WTC11 (cell line): ENCODE measurements around the gene ADAMTS19. TPM values are rescaled to one million over a fixed set of nuclear protein-coding genes. Genes with fewer than 3 reads are reported as not detected.

ENCODE experiments used
- ATAC-seq: fragments of 200-7000 bp; cut with Tn5 transposase; 2 replicates; pipeline ENCODE4 v1.10.0; 2021; ENCODE audit warnings: mild to moderate bottlenecking, moderate library complexity
- CTCF ChIA-PET: fragments of 300-600 bp; sonication (Branson Sonifier 250); formaldehyde crosslinking; loops from one replicate; lab custom pipeline; 2021; ENCODE audit warnings: antibody characterized with exemption; lab: Charles Lee
- POLR2A ChIA-PET: fragments of 350-600 bp; sonication (Branson Sonifier 250); formaldehyde crosslinking; loops from one replicate; lab custom pipeline; 2021; ENCODE audit warnings: antibody characterized with exemption; lab: Charles Lee
- DNase-seq: peaks from one replicate; pipeline ENCODE4 v3.0.0; 2021; ENCODE audit warnings: low spot score
- H3K27ac Mint-ChIP-seq: 2 replicates; pipeline ENCODE4 v1.8.0; 2021; ENCODE audit warnings: mixed read lengths
- H3K27me3 Mint-ChIP-seq: 2 replicates; pipeline ENCODE4 v1.8.0; 2021; ENCODE audit warnings: low read depth, mild to moderate bottlenecking, moderate library complexity, mixed read lengths
- H3K36me3 Mint-ChIP-seq: 2 replicates; pipeline ENCODE4 v1.8.0; 2021; ENCODE audit warnings: mixed read lengths
- H3K4me1 Mint-ChIP-seq: 2 replicates; pipeline ENCODE4 v1.8.0; 2022; ENCODE audit warnings: mixed read lengths
- H3K4me3 Mint-ChIP-seq: 2 replicates; pipeline ENCODE4 v1.8.0; 2021; ENCODE audit warnings: mild to moderate bottlenecking, moderate library complexity, mixed read lengths
- H3K9me3 Mint-ChIP-seq: 2 replicates; pipeline ENCODE4 v1.8.0; 2021; ENCODE audit warnings: mixed read lengths
- CBFB ChIP-seq: sonication (generic); formaldehyde crosslinking; IDR thresholded peaks from 2 replicates; pipeline ENCODE4 v1.8.1; 2022; ENCODE audit warnings: mild to moderate bottlenecking, low read depth, missing genetic modification reagents
- EMX1 ChIP-seq: fragments of 250-450 bp; sonication (Bioruptor Pico); IDR thresholded peaks from 2 replicates; pipeline ENCODE4 v1.8.0; 2021; ENCODE audit warnings: mild to moderate bottlenecking
- ETV6 ChIP-seq: sonication (generic); formaldehyde crosslinking; IDR thresholded peaks from 2 replicates; pipeline ENCODE4 v1.8.1; 2022; ENCODE audit warnings: mild to moderate bottlenecking, missing genetic modification reagents
- FOXP1 ChIP-seq: sonication (generic); formaldehyde crosslinking; IDR thresholded peaks from 2 replicates; pipeline ENCODE4 v1.8.0; 2022; ENCODE audit warnings: missing genetic modification reagents, mild to moderate bottlenecking, moderate library complexity, borderline replicate concordance
- HMGXB4 ChIP-seq: sonication (generic); formaldehyde crosslinking; IDR thresholded peaks from 2 replicates; pipeline ENCODE4 v1.8.1; 2023; ENCODE audit warnings: mild to moderate bottlenecking, moderate library complexity, missing genetic modification reagents
- JUN ChIP-seq: sonication (generic); formaldehyde crosslinking; IDR thresholded peaks from 2 replicates; pipeline ENCODE4 v1.8.0; 2023; ENCODE audit warnings: mild to moderate bottlenecking, missing genetic modification reagents
- MYBL2 ChIP-seq: sonication (generic); formaldehyde crosslinking; IDR thresholded peaks from 2 replicates; pipeline ENCODE4 v1.8.1; 2023; ENCODE audit warnings: mild to moderate bottlenecking, moderate library complexity, missing genetic modification reagents
- NFE2L1 ChIP-seq: sonication (generic); formaldehyde crosslinking; IDR thresholded peaks from 2 replicates; pipeline ENCODE4 v1.8.1; 2023; ENCODE audit warnings: missing genetic modification reagents
- NR3C1 ChIP-seq: sonication (generic); formaldehyde crosslinking; conservative IDR thresholded peaks from 2 replicates; pipeline ENCODE4 v1.8.1; 2023; ENCODE audit warnings: low read depth, mild to moderate bottlenecking, missing genetic modification reagents
- TEAD1 ChIP-seq: sonication (generic); formaldehyde crosslinking; IDR thresholded peaks from 2 replicates; pipeline ENCODE4 v1.8.0; 2022; ENCODE audit warnings: mild to moderate bottlenecking, missing genetic modification reagents
- USF1 ChIP-seq: sonication (generic); formaldehyde crosslinking; IDR thresholded peaks from 2 replicates; pipeline ENCODE4 v1.8.0; 2022; ENCODE audit warnings: mild to moderate bottlenecking, missing genetic modification reagents
- ZBTB21 ChIP-seq: sonication (generic); formaldehyde crosslinking; IDR thresholded peaks from 2 replicates; pipeline ENCODE4 v1.8.1; 2023; ENCODE audit warnings: mild to moderate bottlenecking, missing genetic modification reagents, borderline replicate concordance
- ZBTB43 ChIP-seq: sonication (generic); formaldehyde crosslinking; IDR thresholded peaks from 2 replicates; pipeline ENCODE4 v1.8.1; 2023; ENCODE audit warnings: mild to moderate bottlenecking, missing genetic modification reagents
- ZNF416 ChIP-seq: fragments of 250-450 bp; sonication (Bioruptor Pico); IDR thresholded peaks from 2 replicates; pipeline ENCODE4 v1.9.0; 2021; ENCODE audit warnings: mild to moderate bottlenecking, inconsistent platforms
- total RNA-seq: library from RNA; stranded (reverse); gene quantifications from 3 replicates; pipeline ENCODE4 v1.2.3, GENCODE V29; 2021
- TF ChIP-seq, protein P1 (sequence below): sonication (generic); formaldehyde crosslinking; IDR thresholded peaks from 2 replicates; pipeline ENCODE4 v1.8.1; 2022; ENCODE audit warnings: low read depth, mild to moderate bottlenecking, moderate library complexity, missing genetic modification reagents, borderline replicate concordance
- TF ChIP-seq, protein P2 (sequence below): sonication (generic); formaldehyde crosslinking; IDR thresholded peaks from 2 replicates; pipeline ENCODE4 v1.8.0; 2023; ENCODE audit warnings: mild to moderate bottlenecking, missing genetic modification reagents
- TF ChIP-seq, protein P3 (sequence below): sonication (generic); formaldehyde crosslinking; IDR thresholded peaks from 2 replicates; pipeline ENCODE4 v1.8.1; 2022; ENCODE audit warnings: low read depth, missing genetic modification reagents, borderline replicate concordance
- TF ChIP-seq, protein P4 (sequence below): sonication (generic); formaldehyde crosslinking; IDR thresholded peaks from 2 replicates; pipeline ENCODE4 v1.8.1; 2022; ENCODE audit warnings: missing genetic modification reagents, borderline replicate concordance

The ADAMTS19 gene
- total RNA-seq, 1 experiment from 2014 or later: 28.0 TPM

DNA sequence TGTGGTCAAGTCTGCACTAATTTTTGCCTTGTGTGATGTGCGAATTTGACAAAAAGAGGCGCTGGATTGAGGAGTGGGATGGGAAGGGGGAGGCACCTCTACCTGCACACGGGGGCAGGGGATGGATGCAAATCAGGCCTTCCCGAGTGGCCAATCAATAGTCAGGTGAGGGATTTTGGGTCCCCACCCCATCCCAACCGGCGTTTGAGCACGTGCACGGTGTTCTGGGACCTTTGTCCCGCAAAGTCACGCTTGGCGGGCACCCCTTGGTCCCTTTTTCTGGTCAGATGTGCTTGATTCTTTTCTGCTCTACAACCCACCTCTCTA, 685 bp upstream of the ADAMTS19 start (continued):
- peak; percentile 61; the same call in 1 of the 2 replicates for TF ChIP-seq TEAD1 (CRISPR knock-in tag)
- TF ChIP-seq, all 79 proteins: peak for 13

- H3K4me3 Mint-ChIP-seq: peak overlapping the region; percentile 99
- ATAC-seq: no peak
- H3K27me3 Mint-ChIP-seq: no peaks in the 10 kb centered on the region
- TF ChIP-seq, protein P1, sequence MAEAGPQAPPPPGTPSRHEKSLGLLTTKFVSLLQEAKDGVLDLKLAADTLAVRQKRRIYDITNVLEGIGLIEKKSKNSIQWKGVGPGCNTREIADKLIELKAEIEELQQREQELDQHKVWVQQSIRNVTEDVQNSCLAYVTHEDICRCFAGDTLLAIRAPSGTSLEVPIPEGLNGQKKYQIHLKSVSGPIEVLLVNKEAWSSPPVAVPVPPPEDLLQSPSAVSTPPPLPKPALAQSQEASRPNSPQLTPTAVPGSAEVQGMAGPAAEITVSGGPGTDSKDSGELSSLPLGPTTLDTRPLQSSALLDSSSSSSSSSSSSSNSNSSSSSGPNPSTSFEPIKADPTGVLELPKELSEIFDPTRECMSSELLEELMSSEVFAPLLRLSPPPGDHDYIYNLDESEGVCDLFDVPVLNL (CRISPR knock-in tag): no peak
- TF ChIP-seq NR3C1 (no peak), NFE2L1 (CRISPR knock-in tag) (no peak), EMX1 (CRISPR knock-in tag) (no peak), ZNF416 (no peak), HMGXB4 (peak; percentile 8; the same call in 1 of the 2 replicates), CBFB (no peak)
- TF ChIP-seq, protein P2, sequence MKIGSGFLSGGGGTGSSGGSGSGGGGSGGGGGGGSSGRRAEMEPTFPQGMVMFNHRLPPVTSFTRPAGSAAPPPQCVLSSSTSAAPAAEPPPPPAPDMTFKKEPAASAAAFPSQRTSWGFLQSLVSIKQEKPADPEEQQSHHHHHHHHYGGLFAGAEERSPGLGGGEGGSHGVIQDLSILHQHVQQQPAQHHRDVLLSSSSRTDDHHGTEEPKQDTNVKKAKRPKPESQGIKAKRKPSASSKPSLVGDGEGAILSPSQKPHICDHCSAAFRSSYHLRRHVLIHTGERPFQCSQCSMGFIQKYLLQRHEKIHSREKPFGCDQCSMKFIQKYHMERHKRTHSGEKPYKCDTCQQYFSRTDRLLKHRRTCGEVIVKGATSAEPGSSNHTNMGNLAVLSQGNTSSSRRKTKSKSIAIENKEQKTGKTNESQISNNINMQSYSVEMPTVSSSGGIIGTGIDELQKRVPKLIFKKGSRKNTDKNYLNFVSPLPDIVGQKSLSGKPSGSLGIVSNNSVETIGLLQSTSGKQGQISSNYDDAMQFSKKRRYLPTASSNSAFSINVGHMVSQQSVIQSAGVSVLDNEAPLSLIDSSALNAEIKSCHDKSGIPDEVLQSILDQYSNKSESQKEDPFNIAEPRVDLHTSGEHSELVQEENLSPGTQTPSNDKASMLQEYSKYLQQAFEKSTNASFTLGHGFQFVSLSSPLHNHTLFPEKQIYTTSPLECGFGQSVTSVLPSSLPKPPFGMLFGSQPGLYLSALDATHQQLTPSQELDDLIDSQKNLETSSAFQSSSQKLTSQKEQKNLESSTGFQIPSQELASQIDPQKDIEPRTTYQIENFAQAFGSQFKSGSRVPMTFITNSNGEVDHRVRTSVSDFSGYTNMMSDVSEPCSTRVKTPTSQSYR (CRISPR knock-in tag): no peak
- ChIA-PET POLR2A (interaction anchor here (0.9 to 1.5 kb wide), 3 partner anchors 22 to 366 kb away, joined by 4 to 6 read pairs (median 5); partner anchors contain the start of gene ISOC1), CTCF (interaction anchor here (1.0 to 2.9 kb wide), 5 partner anchors 25 to 313 kb away, joined by 3 to 17 read pairs (median 5); no protein-coding TSS in a partner anchor)
- H3K9me3 Mint-ChIP-seq: no peaks in the 10 kb centered on the region
- DNase-seq: no peak
- H3K27ac Mint-ChIP-seq: peak overlapping the region; percentile 97
- 0 out of 2 replicates have a peak, but pooled peaks cover 3% of the 10 kb centered on the region for H3K36me3 Mint-ChIP-seq
- H3K4me1 Mint-ChIP-seq: peaks cover 48% of the 10 kb centered on the region
Measured at GRCh38 chr5:129460672-129460935, 506 bp downstream of the ADAMTS19 start.

GRCh38 chr5:129460936-129461710, 1.0 kb downstream of the ADAMTS19 start:
- H3K36me3 Mint-ChIP-seq: 0 out of 2 replicates have a peak, but pooled peaks cover 3% of the 10 kb centered on the region
- CTCF ChIA-PET: interaction anchor here (0.6 to 2.9 kb wide), 8 partner anchors 10 to 312 kb away, joined by 3 to 17 read pairs (median 5); no protein-coding TSS in a partner anchor
- no peaks in the 10 kb centered on the region for H3K9me3 Mint-ChIP-seq
- H3K4me1 Mint-ChIP-seq: peaks cover 47% of the 10 kb centered on the region
- H3K27me3 Mint-ChIP-seq: no peaks in the 10 kb centered on the region
- DNase-seq (peak; percentile 80), ATAC-seq (peak; percentile 54)
- peak overlapping the region; percentile 97; the same call in 1 of the 2 replicates for H3K27ac Mint-ChIP-seq
- POLR2A ChIA-PET: interaction anchor here (0.9 to 1.5 kb wide), 2 partner anchors 22 to 66 kb away, joined by 4 to 6 read pairs; no protein-coding TSS in a partner anchor
- peak overlapping the region; percentile 99 for H3K4me3 Mint-ChIP-seq
- TF ChIP-seq HMGXB4: peak; percentile 59
- TF ChIP-seq, protein P3, sequence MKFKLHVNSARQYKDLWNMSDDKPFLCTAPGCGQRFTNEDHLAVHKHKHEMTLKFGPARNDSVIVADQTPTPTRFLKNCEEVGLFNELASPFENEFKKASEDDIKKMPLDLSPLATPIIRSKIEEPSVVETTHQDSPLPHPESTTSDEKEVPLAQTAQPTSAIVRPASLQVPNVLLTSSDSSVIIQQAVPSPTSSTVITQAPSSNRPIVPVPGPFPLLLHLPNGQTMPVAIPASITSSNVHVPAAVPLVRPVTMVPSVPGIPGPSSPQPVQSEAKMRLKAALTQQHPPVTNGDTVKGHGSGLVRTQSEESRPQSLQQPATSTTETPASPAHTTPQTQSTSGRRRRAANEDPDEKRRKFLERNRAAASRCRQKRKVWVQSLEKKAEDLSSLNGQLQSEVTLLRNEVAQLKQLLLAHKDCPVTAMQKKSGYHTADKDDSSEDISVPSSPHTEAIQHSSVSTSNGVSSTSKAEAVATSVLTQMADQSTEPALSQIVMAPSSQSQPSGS (CRISPR knock-in tag): no peak
- TF ChIP-seq ZBTB43 (CRISPR knock-in tag): 0 out of 2 replicates have a peak, but pooled peaks have one; percentile 21
- TF ChIP-seq ETV6 (CRISPR knock-in tag): peak; percentile 34; the same call in 1 of the 2 replicates
- TF ChIP-seq CBFB: 0 out of 2 replicates have a peak, but pooled peaks have one; percentile 8
- TF ChIP-seq JUN (CRISPR knock-in tag): no peak
- TF ChIP-seq, protein P4, sequence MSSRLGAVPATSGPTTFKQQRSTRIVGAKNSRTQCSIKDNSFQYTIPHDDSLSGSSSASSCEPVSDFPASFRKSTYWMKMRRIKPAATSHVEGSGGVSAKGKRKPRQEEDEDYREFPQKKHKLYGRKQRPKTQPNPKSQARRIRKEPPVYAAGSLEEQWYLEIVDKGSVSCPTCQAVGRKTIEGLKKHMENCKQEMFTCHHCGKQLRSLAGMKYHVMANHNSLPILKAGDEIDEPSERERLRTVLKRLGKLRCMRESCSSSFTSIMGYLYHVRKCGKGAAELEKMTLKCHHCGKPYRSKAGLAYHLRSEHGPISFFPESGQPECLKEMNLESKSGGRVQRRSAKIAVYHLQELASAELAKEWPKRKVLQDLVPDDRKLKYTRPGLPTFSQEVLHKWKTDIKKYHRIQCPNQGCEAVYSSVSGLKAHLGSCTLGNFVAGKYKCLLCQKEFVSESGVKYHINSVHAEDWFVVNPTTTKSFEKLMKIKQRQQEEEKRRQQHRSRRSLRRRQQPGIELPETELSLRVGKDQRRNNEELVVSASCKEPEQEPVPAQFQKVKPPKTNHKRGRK (CRISPR knock-in tag): no peak
- no peak for TF ChIP-seq USF1
- TF ChIP-seq FOXP1 (CRISPR knock-in tag): no peak; the same call in 1 of the 2 replicates
- peak; percentile 45; the same call in 1 of the 2 replicates for TF ChIP-seq ZBTB21 (CRISPR knock-in tag)
- TF ChIP-seq MYBL2: no peak
